Loucy (cell line): ENCODE results near the gene GJB1.

ENCODE experiments used
- CTCF ChIP-seq: fragments of 200-600 bp; sonication (generic); conservative IDR thresholded peaks from 2 replicates; pipeline ENCODE4 v1.5.1; 2014; ENCODE audit warnings: mild to moderate bottlenecking, antibody characterized with exemption, low read length
- EZH2phosphoT487 ChIP-seq: fragments of 200-600 bp; IDR thresholded peaks from 2 replicates; pipeline ENCODE4 v1.6.1; 2018; ENCODE audit warnings: antibody characterized with exemption, mild to moderate bottlenecking, moderate library complexity, borderline replicate concordance

- TF ChIP-seq CTCF (no peak), EZH2phosphoT487 (no peak)
Measured at GRCh38 chrX:71212536-71212935, 10.5 kb upstream of the GJB1 start.
